DND-41 (cell line): ENCODE results near the gene CDH23.
A peak's percentile ranks its signal among the peaks of the same experiment; 100 is the strongest.

Source experiments
- ATAC-seq: fragments of 200-7000 bp; cut with Tn5 transposase; 3 replicates; pipeline ENCODE4 v1.9.1; 2021; ENCODE audit warnings: low read depth; ENCODE audit not compliant: insufficient read depth
- DNase-seq: peaks from one replicate; pipeline ENCODE4 v3.0.0-alpha.2; 2020
- H2AFZ ChIP-seq: 2 replicates; pipeline ENCODE4 v1.6.0; 2012; ENCODE audit warnings: low read depth, low read length
- H3K27ac ChIP-seq: 2 replicates; pipeline ENCODE4 v1.5.1; 2012; ENCODE audit warnings: low read length, inconsistent platforms
- H3K27me3 ChIP-seq: fragments of 200-600 bp; sonication (generic); 2 replicates; pipeline ENCODE4 v1.6.0; 2012; ENCODE audit warnings: low read length, mild to moderate bottlenecking, inconsistent platforms; ENCODE audit not compliant: insufficient read depth, poor library complexity
- H3K36me3 ChIP-seq: 2 replicates; pipeline ENCODE4 v1.5.1; 2012; ENCODE audit warnings: low read length, inconsistent platforms; ENCODE audit not compliant: insufficient read depth
- H3K4me1 ChIP-seq: 2 replicates; pipeline ENCODE4 v1.5.1; 2012; ENCODE audit warnings: mild to moderate bottlenecking, low read length; ENCODE audit not compliant: insufficient read depth
- H3K4me2 ChIP-seq: 2 replicates; pipeline ENCODE4 v1.6.0; 2012; ENCODE audit warnings: mild to moderate bottlenecking, moderate library complexity, low read length, inconsistent platforms; ENCODE audit not compliant: insufficient read depth
- H3K4me3 ChIP-seq, 2 experiments: fragments of 200-600 bp in 1 of 2; shearing (Covaris generic) in 1 of 2; 2 replicates each; pipeline ENCODE4 v1.5.1; 2012 to 2016; ENCODE audit warnings: inconsistent platforms in 2 of 2, low read length in 2 of 2, mild to moderate bottlenecking in 2 of 2, low read depth in 1 of 2, moderate library complexity in 1 of 2
- H3K79me2 ChIP-seq: 2 replicates; pipeline ENCODE4 v1.6.0; 2012; ENCODE audit warnings: low read length, inconsistent platforms; ENCODE audit not compliant: insufficient read depth
- H3K9ac ChIP-seq: 2 replicates; pipeline ENCODE4 v1.6.0; 2012; ENCODE audit warnings: low read depth, mild to moderate bottlenecking, inconsistent platforms, low read length, moderate library complexity
- H3K9me3 ChIP-seq: 2 replicates; pipeline ENCODE4 v1.5.1; 2012; ENCODE audit warnings: low read length, moderate library complexity, mild to moderate bottlenecking, inconsistent platforms; ENCODE audit not compliant: insufficient read depth, severe bottlenecking
- H4K20me1 ChIP-seq: 2 replicates; pipeline ENCODE4 v1.6.0; 2012; ENCODE audit warnings: low read length; ENCODE audit not compliant: insufficient read depth
- EZH2 ChIP-seq: IDR thresholded peaks from 3 replicates; pipeline ENCODE4 v1.6.1; 2012; ENCODE audit warnings: borderline replicate concordance, low read depth, mild to moderate bottlenecking, moderate library complexity, low read length, inconsistent platforms; ENCODE audit not compliant: severe bottlenecking
- TF ChIP-seq, protein P1 (sequence below): IDR thresholded peaks from 2 replicates; pipeline ENCODE4 v1.5.1; 2012; ENCODE audit warnings: borderline replicate concordance, low read length, moderate library complexity, mild to moderate bottlenecking; ENCODE audit not compliant: poor library complexity, severe bottlenecking; ENCODE audit errors: extremely low read depth

CDH23 gene

DNA sequence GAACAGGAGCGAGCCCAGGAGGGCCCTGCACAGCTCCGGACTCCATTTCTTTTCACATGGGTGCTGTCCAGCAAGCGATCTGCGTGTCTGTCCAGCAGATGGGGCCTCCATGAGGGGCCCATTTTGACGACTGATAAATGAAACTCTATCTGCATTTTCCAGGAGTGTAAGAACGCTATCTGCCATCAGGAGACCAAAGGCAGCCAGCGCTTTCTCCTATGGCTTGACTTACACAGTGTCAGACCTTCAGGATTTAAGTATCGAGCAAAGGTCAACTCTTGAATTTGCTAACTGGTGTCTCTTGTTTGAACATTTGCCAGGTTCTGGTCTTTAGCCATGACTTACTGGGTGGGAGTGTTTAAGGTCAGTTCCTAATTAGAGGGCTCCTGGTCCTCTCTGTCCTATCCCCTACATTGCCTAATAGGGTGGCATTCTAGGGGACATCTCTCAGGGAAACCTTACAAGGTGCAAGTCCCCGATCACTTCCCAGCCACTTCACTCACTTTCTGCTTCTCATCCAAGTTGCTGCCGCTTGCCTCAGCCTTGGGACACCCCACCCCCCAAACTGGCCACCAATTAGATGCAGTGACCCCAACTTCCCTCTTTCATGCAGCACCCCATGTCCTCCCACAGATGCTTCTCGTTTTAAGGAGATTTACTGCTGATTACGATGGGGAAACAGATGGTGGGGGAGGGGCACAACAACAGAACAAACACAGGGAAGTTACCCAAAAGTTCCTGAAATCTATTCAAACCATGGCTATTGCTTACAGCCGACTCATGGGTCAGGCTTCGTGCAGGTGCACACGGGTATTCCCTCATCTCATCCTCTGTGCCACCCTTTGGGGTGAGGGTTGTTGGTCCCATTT lies 356.6 kb downstream of the CDH23 start:
- no peak overlapping the region for H3K4me2 ChIP-seq
- no peak overlapping the region for H3K4me3 ChIP-seq
- H3K27me3 ChIP-seq: no peaks in the 10 kb centered on the region
- H3K79me2 ChIP-seq: no peaks in the 10 kb centered on the region
- peaks cover 8% of the 10 kb centered on the region; the same call in 1 of the 2 replicates for H3K36me3 ChIP-seq
- peak overlapping the region; percentile 32 for H3K27ac ChIP-seq
- H3K9me3 ChIP-seq: no peaks in the 10 kb centered on the region
- ATAC-seq: no peak
- H2AFZ ChIP-seq: no peak overlapping the region
- no peaks in the 10 kb centered on the region for H4K20me1 ChIP-seq
- TF ChIP-seq, protein P1, sequence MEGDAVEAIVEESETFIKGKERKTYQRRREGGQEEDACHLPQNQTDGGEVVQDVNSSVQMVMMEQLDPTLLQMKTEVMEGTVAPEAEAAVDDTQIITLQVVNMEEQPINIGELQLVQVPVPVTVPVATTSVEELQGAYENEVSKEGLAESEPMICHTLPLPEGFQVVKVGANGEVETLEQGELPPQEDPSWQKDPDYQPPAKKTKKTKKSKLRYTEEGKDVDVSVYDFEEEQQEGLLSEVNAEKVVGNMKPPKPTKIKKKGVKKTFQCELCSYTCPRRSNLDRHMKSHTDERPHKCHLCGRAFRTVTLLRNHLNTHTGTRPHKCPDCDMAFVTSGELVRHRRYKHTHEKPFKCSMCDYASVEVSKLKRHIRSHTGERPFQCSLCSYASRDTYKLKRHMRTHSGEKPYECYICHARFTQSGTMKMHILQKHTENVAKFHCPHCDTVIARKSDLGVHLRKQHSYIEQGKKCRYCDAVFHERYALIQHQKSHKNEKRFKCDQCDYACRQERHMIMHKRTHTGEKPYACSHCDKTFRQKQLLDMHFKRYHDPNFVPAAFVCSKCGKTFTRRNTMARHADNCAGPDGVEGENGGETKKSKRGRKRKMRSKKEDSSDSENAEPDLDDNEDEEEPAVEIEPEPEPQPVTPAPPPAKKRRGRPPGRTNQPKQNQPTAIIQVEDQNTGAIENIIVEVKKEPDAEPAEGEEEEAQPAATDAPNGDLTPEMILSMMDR: no peak
- no peak for TF ChIP-seq EZH2
- H3K4me1 ChIP-seq: peaks cover 65% of the 10 kb centered on the region
- H3K9ac ChIP-seq: no peak overlapping the region
- DNase-seq: no peak

DNA sequence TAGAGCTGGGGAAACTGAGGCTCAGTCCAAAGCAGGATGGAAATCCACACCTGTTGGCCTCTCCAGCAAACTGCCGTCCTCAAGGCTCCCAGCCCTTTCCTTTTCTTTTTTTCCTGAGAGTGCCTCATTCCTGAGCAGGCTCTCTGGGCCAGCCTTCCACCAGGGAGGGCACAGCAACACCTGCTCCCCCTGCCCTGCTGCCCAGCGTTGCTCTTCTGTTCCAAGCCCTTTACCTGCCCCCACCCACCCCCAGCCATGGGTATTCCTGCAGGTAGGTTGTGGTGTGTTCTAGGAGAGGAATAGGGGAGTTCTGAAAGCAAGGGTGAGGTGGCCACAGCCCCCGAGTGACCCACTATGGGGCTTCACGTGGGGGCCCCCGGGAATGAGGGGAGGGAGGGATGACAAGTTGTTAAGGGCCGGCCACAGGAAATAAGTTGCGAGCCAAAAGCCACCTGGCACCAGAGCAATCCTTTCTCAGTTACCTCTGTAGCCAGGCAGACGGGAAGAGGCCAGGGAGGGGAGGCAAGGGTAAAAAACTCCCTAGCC lies 357.3 kb downstream of the CDH23 start:
- H3K9me3 ChIP-seq: no peaks in the 10 kb centered on the region
- no peak for ATAC-seq
- peaks cover 64% of the 10 kb centered on the region for H3K4me1 ChIP-seq
- H3K27ac ChIP-seq: peak overlapping the region; percentile 15; the same call in 1 of the 2 replicates
- DNase-seq: no peak
- H3K9ac ChIP-seq: no peak overlapping the region
- H3K36me3 ChIP-seq: peaks cover 8% of the 10 kb centered on the region; the same call in 1 of the 2 replicates
- no peak overlapping the region for H2AFZ ChIP-seq
- H3K4me2 ChIP-seq: no peak overlapping the region
- no peaks in the 10 kb centered on the region for H4K20me1 ChIP-seq
- TF ChIP-seq EZH2: no peak
- TF ChIP-seq, protein P1: no peak
- no peaks in the 10 kb centered on the region for H3K27me3 ChIP-seq
- no peaks in the 10 kb centered on the region for H3K79me2 ChIP-seq
- no peak overlapping the region for H3K4me3 ChIP-seq

DNA sequence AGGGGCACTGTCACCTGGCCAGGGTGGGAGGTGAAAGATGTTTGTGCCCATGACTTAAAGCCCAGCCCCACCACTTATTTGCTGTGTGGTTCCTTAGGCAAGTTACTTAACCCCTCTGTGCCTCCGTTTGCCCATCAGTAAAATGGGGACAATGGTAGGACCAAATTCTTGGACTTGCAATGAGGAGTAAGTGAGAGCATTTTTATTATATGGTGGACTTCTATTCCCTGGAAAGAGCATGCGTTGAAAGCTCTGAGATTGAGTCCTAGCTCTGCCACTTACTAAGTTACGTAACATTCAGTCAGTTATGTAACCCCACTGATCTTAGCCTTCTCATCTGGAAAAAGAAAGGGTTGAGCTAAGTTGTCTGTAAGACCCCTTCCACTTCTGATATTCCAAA lies 357.8 kb downstream of the CDH23 start:
- H3K79me2 ChIP-seq: no peaks in the 10 kb centered on the region
- H3K27ac ChIP-seq: 0 out of 2 replicates have a peak overlapping the region, but pooled peaks have one; percentile 16
- no peak overlapping the region for H3K4me2 ChIP-seq
- DNase-seq: no peak
- no peak overlapping the region for H3K9ac ChIP-seq
- no peaks in the 10 kb centered on the region for H3K27me3 ChIP-seq
- no peaks in the 10 kb centered on the region for H4K20me1 ChIP-seq
- no peak for ATAC-seq
- TF ChIP-seq EZH2: no peak
- TF ChIP-seq, protein P1: no peak
- peaks cover 59% of the 10 kb centered on the region for H3K4me1 ChIP-seq
- no peaks in the 10 kb centered on the region for H3K9me3 ChIP-seq
- H3K4me3 ChIP-seq: no peak overlapping the region
- H3K36me3 ChIP-seq: peaks cover 8% of the 10 kb centered on the region; the same call in 1 of the 2 replicates
- H2AFZ ChIP-seq: no peak overlapping the region
